Testis (tissue), 3 donors: ENCODE data around the gene LRRC49. TPM values are rescaled to one million over a fixed set of nuclear protein-coding genes. Genes with fewer than 3 reads are reported as not detected.

ENCODE experiments used
- DNase-seq: peaks from one replicate; pipeline ENCODE4 v3.0.0-alpha.2; 2019
- H3K27ac ChIP-seq, 2 donors: fragments of 200-600 bp; sonication (generic); one replicate each; pipeline ENCODE4 v1.5.1; 2019
- H3K27me3 ChIP-seq: fragments of 200-600 bp; sonication (generic); one replicate; pipeline ENCODE4 v1.5.1; 2019
- H3K36me3 ChIP-seq: fragments of 200-600 bp; sonication (generic); one replicate; pipeline ENCODE4 v1.5.1; 2017; ENCODE audit warnings: low read depth; ENCODE audit errors: missing control alignments
- H3K4me1 ChIP-seq: fragments of 200-600 bp; sonication (generic); one replicate; pipeline ENCODE4 v1.5.1; 2019
- H3K4me3 ChIP-seq, 2 donors: fragments of 200-600 bp; sonication (generic); one replicate each; pipeline ENCODE4 v1.5.1; 2017 to 2019
- H3K9me3 ChIP-seq: fragments of 200-600 bp; sonication (generic); one replicate; pipeline ENCODE4 v1.5.1; 2017
- CTCF ChIP-seq, 3 experiments: fragments of 450-650 bp in 2 of 3; fragments of 200-600 bp in 1 of 3; sonication (generic) in 1 of 3; IDR thresholded peaks; one replicate each; pipeline ENCODE4 v1.5.1; 2016 to 2019; ENCODE audit warnings: antibody characterized with exemption in 3 of 3, mild to moderate bottlenecking in 2 of 3, moderate library complexity in 1 of 3
- POLR2A ChIP-seq: fragments of 450-650 bp; IDR thresholded peaks from one replicate; pipeline ENCODE4 v1.6.1; 2017; ENCODE audit warnings: antibody characterized with exemption, mild to moderate bottlenecking, moderate library complexity
- WGBS, 2 donors: methylation state at CpG; one replicate each; pipeline ENCODE4 v1.1.5; 2018; 5-methylcytosine and 5-hydroxymethylcytosine counted together
- intact Hi-C: fragments of 100-400 bp; cut with DNase I; formaldehyde crosslinking; loops from one replicate; pipeline ENCODE4 v1.15.1; 2023; ENCODE audit warnings: low total_unique reads
- polyA plus RNA-seq: library from polyadenylated mRNA; stranded (reverse); fragments of 350-450 nt; fragmentation: Illumina TruSeq; extraction: RNeasy Lipid Tissue Mini Kit (QIAGEN cat#74804); gene quantifications from one replicate; pipeline ENCODE4 v1.2.3, GENCODE V29; 2014; ENCODE audit warnings: low read depth, low replicate concordance; ENCODE audit not compliant: insufficient read depth
- total RNA-seq, 2 donors: library from RNA; depleted of rRNA; stranded (reverse); fragments of >200 nt; gene quantifications; one replicate each; pipeline ENCODE4 v1.2.3, GENCODE V29; 2016

Gene LRRC49
- total and polyA plus RNA-seq, 3 donors from 2014 or later, result 19.9 to 35.4 (median 22.4) TPM

- Histone ChIP-seq H3K4me3 (no peak overlapping the region), H3K27ac (no peak overlapping the region), H3K9me3 (no peaks in the 10 kb centered on the region), H3K36me3 (no peaks in the 10 kb centered on the region), H3K27me3 (no peaks in the 10 kb centered on the region), H3K4me1 (no peaks in the 10 kb centered on the region)
- DNase-seq, result no peak
- intact Hi-C loops, result no loop called here
- 88 to 89% methylated on average over 2 of the region's 2 CpGs for WGBS, 2 donors
- TF ChIP-seq CTCF (IDR thresholded peaks at IDR 0.05), result no peak
- TF ChIP-seq POLR2A, result no peak
Observed at GRCh38 chr15:70882361-70882760, 10.3 kb upstream of the LRRC49 start.

GRCh38 chr15:70892912-70893560 is 410 bp downstream of the LRRC49 start:
- no peaks in the 10 kb centered on the region for H3K4me1 ChIP-seq
- intact Hi-C loops, result no loop called here
- WGBS, 2 donors, result 4 to 5% methylated on average over 10 of the region's 10 CpGs
- H3K36me3 ChIP-seq, result no peaks in the 10 kb centered on the region
- no peaks in the 10 kb centered on the region for H3K9me3 ChIP-seq
- H3K27ac ChIP-seq, result peak overlapping the region; percentile 57 to 78
- peak overlapping the region; percentile 79 for H3K4me3 ChIP-seq
- DNase-seq, result peak; percentile 62
- H3K27me3 ChIP-seq, result no peaks in the 10 kb centered on the region
- TF ChIP-seq POLR2A (no peak), CTCF (IDR thresholded peaks at IDR 0.05) (peak in 2 of 3 experiments; percentile 22 to 23)

GRCh38 chr15:70902107-70902506 is 9.5 kb downstream of the LRRC49 start:
- no peak for TF ChIP-seq CTCF (IDR thresholded peaks at IDR 0.05)
- no peak for TF ChIP-seq POLR2A
- no peak for DNase-seq

GRCh38 chr15:70906842-70907241 is 14.2 kb downstream of the LRRC49 start:
- H3K27me3 ChIP-seq, result no peaks in the 10 kb centered on the region
- H3K4me3 ChIP-seq, result no peak overlapping the region
- no peak for DNase-seq
- H3K4me1 ChIP-seq, result no peaks in the 10 kb centered on the region
- intact Hi-C loops, result no loop called here
- H3K27ac ChIP-seq, result no peak overlapping the region
- TF ChIP-seq CTCF (IDR thresholded peaks at IDR 0.05) (no peak), POLR2A (no peak)
- no peaks in the 10 kb centered on the region for H3K9me3 ChIP-seq
- H3K36me3 ChIP-seq, result no peaks in the 10 kb centered on the region

More at GRCh38 chr15:70902107-70902506, 9.5 kb downstream of the LRRC49 start:
- H3K27ac ChIP-seq, result no peak overlapping the region
- no peaks in the 10 kb centered on the region for H3K27me3 ChIP-seq
- no peak overlapping the region for H3K4me3 ChIP-seq
- no peaks in the 10 kb centered on the region for H3K4me1 ChIP-seq
- WGBS, 2 donors, result 96 to 100% methylated on average over 1 of the region's 1 CpG
- H3K36me3 ChIP-seq, result no peaks in the 10 kb centered on the region
- H3K9me3 ChIP-seq, result no peaks in the 10 kb centered on the region
- intact Hi-C loops, result no loop called here
